Left lung (tissue), 14 donors: ENCODE measurements around the gene XIRP1. TPM values are rescaled to one million over a fixed set of nuclear protein-coding genes. Genes with fewer than 3 reads are reported as not detected.
A peak's percentile ranks its signal among the peaks of the same experiment; 100 is the strongest.

Source experiments
- ATAC-seq: fragments of 200-7000 bp; cut with Tn5 transposase; one replicate; pipeline ENCODE4 v1.9.1; 2020; ENCODE audit warnings: moderate library complexity
- DNase-seq, 4 donors: peaks; one replicate each; pipeline ENCODE4 v3.0.0-alpha.2; 2013 to 2020
- H3K27ac ChIP-seq, 2 donors: fragments of 200-600 bp; sonication (generic) in 1 of 2; one replicate each; pipeline versions ENCODE4 v1.5.0 to v1.8.0; 2020 to 2021
- H3K27me3 ChIP-seq, 2 donors: fragments of 200-600 bp; sonication (generic) in 1 of 2; one replicate each; pipeline versions ENCODE4 v1.5.0 to v1.8.0; 2020 to 2021
- H3K36me3 ChIP-seq, 2 donors: fragments of 200-600 bp; sonication (generic) in 1 of 2; one replicate each; pipeline versions ENCODE4 v1.5.0 to v1.8.0; 2020 to 2021
- H3K4me1 ChIP-seq, 2 donors: fragments of 200-600 bp; one replicate each; pipeline ENCODE4 v1.8.0; 2021
- H3K4me3 ChIP-seq, 2 donors: fragments of 200-600 bp; sonication (generic) in 1 of 2; one replicate each; pipeline versions ENCODE4 v1.5.0 to v1.8.0; 2020 to 2021; ENCODE audit warnings: mild to moderate bottlenecking in 1 of 2
- H3K9me3 ChIP-seq, 2 donors: fragments of 200-600 bp; sonication (generic) in 1 of 2; one replicate each; pipeline versions ENCODE4 v1.5.0 to v1.8.0; 2020 to 2021
- intact Hi-C, 2 donors: fragments of 100-400 bp; cut with DNase I; formaldehyde crosslinking; loops; one replicate each; pipeline versions ENCODE4 v1.11.2 to v1.14.2; 2022
- long read RNA-seq, 12 donors: library from polyadenylated mRNA in 2 of 12; unstranded in 2 of 12; transcript quantifications; one replicate each; pipeline ENCODE4 v2.0.0 and lab custom pipeline, GENCODE V29; 2019 to 2026
- polyA plus RNA-seq, 6 donors: library from polyadenylated mRNA; unstranded; fragments of 120-200 nt; gene quantifications; one replicate each; pipeline ENCODE4 v1.2.1, GENCODE V29; 2013; ENCODE audit not compliant: insufficient read length in 6 of 6
- total RNA-seq, 2 donors: library from RNA; stranded (reverse); fragmentation: NEBNext Ultra II Directional; extraction: Animal tissue kit (Norgen Biotek cat#: 25700); gene quantifications; one replicate each; pipeline ENCODE4 v1.2.1, GENCODE V29; 2021
- TF ChIP-seq, protein P1 (sequence below), 2 donors: fragments of 200-600 bp; sonication (generic) in 1 of 2; IDR thresholded peaks; one replicate each; pipeline versions ENCODE4 v1.5.0 to v1.8.0; 2021; ENCODE audit warnings: antibody characterized with exemption in 2 of 2
- donor health status: DM: no; HTN: yes; CAD: no.
- donor health status: DM: no; HTN: no; CAD: no.

XIRP1 gene, protein sequence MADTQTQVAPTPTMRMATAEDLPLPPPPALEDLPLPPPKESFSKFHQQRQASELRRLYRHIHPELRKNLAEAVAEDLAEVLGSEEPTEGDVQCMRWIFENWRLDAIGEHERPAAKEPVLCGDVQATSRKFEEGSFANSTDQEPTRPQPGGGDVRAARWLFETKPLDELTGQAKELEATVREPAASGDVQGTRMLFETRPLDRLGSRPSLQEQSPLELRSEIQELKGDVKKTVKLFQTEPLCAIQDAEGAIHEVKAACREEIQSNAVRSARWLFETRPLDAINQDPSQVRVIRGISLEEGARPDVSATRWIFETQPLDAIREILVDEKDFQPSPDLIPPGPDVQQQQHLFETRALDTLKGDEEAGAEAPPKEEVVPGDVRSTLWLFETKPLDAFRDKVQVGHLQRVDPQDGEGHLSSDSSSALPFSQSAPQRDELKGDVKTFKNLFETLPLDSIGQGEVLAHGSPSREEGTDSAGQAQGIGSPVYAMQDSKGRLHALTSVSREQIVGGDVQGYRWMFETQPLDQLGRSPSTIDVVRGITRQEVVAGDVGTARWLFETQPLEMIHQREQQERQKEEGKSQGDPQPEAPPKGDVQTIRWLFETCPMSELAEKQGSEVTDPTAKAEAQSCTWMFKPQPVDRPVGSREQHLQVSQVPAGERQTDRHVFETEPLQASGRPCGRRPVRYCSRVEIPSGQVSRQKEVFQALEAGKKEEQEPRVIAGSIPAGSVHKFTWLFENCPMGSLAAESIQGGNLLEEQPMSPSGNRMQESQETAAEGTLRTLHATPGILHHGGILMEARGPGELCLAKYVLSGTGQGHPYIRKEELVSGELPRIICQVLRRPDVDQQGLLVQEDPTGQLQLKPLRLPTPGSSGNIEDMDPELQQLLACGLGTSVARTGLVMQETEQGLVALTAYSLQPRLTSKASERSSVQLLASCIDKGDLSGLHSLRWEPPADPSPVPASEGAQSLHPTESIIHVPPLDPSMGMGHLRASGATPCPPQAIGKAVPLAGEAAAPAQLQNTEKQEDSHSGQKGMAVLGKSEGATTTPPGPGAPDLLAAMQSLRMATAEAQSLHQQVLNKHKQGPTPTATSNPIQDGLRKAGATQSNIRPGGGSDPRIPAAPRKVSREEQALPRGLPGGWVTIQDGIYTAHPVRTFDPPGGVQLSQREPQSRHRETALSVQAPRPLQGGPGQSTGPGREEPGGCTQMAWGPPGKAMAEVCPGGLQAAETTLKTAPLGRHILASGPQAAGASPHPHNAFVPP (N-terminal part only)
- total RNA-seq (under 1 TPM; 0.09 to 0.18 TPM), polyA plus RNA-seq (under 1 TPM; 0.03 to 0.14 (median 0.06) TPM)
- long read RNA-seq, donor 1, result 0 reads
- long read RNA-seq, donor 2, result 0 reads
- long read RNA-seq, donor 3, result 0 reads
- long read RNA-seq, donor 4, result 0 reads
- long read RNA-seq, donor 5, result 0 reads
- long read RNA-seq, donor 6, result 0 reads
- long read RNA-seq, donor 7, result 0 reads
- long read RNA-seq, donor 8, result 0 reads
- long read RNA-seq, donor 9, result 0 reads
- long read RNA-seq, donor 10, result 0 reads
- long read RNA-seq, donor 11, result 0 reads
- long read RNA-seq, donor 12, result 0 reads

DNA sequence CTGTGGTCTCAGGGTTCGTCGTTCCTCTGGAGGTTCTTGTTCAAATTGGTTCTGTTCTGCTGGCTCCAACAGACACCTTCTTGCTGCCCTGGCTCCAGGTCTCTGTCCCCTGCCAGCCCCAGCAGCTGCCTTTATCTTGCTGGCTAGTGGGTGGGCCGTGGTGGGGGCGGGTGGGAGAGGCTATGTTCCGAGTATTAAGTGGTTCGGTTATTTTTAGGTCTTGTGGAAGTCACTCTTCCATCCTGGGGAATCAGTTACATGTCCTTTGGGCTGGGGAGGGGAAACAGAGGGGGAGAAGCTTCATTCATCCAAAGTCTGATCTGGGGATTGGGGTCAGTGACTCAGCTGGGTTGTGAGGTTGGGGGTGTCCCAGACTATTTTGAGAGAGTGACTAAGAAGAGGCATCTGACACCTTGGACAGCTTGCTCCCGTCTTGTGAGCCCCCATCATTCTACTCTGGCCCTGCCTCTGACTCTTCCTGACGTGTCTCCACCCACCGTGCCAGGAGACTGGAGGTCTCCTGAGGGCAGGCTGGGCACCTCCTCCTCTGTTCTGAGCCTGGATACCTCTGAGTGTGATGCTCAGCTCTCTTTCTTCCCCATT is at the start of gene XIRP1:
Gene XIRP1, minus strand, starts transcription at position 106 of the 603 bp plus-strand sequence. CDS start 3,150 bp downstream, outside the sequence.
- no peak within 1 kb of the TSS for H3K4me3 ChIP-seq
- DNase-seq, result no peak
- H3K9me3 ChIP-seq, result no peaks in the 10 kb centered on the region
- no peak for ATAC-seq
- H3K27me3 ChIP-seq, result peaks cover 0 to 8% of the 10 kb centered on the region in 2 donors
- peaks cover 0 to 13% of the 10 kb centered on the region in 2 donors for H3K4me1 ChIP-seq
- H3K27ac ChIP-seq, result no peak within 1 kb of the TSS
- no peaks in the 10 kb centered on the region for H3K36me3 ChIP-seq
- TF ChIP-seq, protein P1, sequence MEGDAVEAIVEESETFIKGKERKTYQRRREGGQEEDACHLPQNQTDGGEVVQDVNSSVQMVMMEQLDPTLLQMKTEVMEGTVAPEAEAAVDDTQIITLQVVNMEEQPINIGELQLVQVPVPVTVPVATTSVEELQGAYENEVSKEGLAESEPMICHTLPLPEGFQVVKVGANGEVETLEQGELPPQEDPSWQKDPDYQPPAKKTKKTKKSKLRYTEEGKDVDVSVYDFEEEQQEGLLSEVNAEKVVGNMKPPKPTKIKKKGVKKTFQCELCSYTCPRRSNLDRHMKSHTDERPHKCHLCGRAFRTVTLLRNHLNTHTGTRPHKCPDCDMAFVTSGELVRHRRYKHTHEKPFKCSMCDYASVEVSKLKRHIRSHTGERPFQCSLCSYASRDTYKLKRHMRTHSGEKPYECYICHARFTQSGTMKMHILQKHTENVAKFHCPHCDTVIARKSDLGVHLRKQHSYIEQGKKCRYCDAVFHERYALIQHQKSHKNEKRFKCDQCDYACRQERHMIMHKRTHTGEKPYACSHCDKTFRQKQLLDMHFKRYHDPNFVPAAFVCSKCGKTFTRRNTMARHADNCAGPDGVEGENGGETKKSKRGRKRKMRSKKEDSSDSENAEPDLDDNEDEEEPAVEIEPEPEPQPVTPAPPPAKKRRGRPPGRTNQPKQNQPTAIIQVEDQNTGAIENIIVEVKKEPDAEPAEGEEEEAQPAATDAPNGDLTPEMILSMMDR (IDR thresholded peaks at IDR 0.05), result no peak
- intact Hi-C loops, result loop anchor here in 1 of 2 donors (5.0 kb wide), 1 partner anchor 95 kb away; no protein-coding TSS in a partner anchor

DNA sequence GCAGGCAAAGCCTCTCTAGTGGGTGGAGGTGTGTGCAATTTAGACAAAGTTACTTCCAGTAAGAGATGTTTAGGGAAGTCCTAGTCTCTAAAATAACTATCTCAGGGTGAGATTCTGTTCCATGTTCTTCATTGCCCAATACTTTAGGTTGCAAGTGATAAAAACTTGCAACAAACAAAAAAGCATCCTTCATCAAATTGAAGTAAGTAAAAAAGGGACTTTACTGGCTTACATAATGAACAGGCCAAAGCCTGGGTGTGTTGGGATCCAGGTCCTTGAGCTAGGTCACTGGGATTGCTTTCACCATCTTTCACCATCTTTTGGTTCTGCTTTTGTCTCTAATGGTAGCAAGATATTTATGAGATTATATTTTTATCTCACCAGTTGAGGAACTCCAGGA is 49.2 kb upstream of the XIRP1 start:
- ATAC-seq, result no peak
- H3K36me3 ChIP-seq, result no peaks in the 10 kb centered on the region
- DNase-seq, result no peak
- TF ChIP-seq, protein P1 (IDR thresholded peaks at IDR 0.05), result no peak
- H3K4me3 ChIP-seq, result no peak overlapping the region
- peaks cover 0 to 11% of the 10 kb centered on the region in 2 donors for H3K4me1 ChIP-seq
- peak overlapping the region in 1 of 2 donors; percentile 45 for H3K27ac ChIP-seq
- H3K27me3 ChIP-seq, result no peaks in the 10 kb centered on the region
- H3K9me3 ChIP-seq, result no peaks in the 10 kb centered on the region
- intact Hi-C loops, result no loop called here

DNA sequence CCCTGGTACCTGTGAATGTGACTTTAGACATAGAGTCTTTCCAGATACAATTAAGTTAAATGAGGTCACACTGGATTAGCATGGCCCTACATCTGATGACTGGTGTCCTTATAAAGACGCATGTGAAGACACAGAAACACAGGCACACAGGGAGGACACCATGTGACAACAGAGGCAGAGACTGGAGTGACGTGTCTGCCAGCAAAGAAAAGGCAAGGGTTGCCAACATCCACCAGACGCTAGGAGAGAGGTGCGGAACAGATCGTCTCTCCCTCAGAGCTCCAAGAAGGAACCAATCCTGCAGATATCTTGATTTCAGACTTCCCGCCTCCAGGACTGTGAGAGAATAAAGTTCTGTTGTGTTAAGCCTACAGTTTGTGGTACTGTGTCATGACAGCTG is 44.6 kb upstream of the XIRP1 start:
- ATAC-seq, result no peak
- TF ChIP-seq, protein P1 (IDR thresholded peaks at IDR 0.05), result no peak

DNA sequence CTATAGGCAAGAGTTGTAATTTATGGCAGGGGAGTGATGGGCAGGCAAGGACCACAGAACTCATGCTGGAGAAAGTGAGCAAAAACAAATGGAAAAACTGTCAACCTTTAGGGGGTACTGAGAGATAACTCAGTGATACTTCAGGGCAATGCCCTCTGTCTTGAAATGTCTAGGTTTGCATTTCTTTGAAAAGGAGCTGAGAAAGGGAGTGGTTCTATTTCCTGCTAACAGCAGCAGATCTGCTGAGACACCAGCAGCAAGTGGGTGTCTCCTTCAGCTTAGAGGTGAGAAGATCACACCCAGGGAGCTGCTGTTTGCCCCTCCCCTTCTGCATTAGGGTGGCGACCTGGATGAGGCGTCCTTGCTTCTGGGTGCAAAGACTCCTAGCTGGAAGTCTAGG is 42.3 kb upstream of the XIRP1 start:
- Histone ChIP-seq H3K9me3 (no peaks in the 10 kb centered on the region), H3K27ac (no peak overlapping the region), H3K27me3 (peaks cover 0 to 17% of the 10 kb centered on the region in 2 donors), H3K4me1 (no peaks in the 10 kb centered on the region), H3K36me3 (no peaks in the 10 kb centered on the region), H3K4me3 (no peak overlapping the region)
- intact Hi-C loops, result no loop called here
- no peak for ATAC-seq
- TF ChIP-seq, protein P1 (IDR thresholded peaks at IDR 0.05), result no peak
- no peak for DNase-seq

More for the DNA sequence above, 44.6 kb upstream of the XIRP1 start:
- Histone ChIP-seq H3K4me3 (no peak overlapping the region), H3K36me3 (no peaks in the 10 kb centered on the region), H3K27me3 (peaks cover 0 to 17% of the 10 kb centered on the region in 2 donors), H3K9me3 (no peaks in the 10 kb centered on the region), H3K4me1 (peaks cover 0 to 10% of the 10 kb centered on the region in 2 donors), H3K27ac (no peak overlapping the region)
- intact Hi-C loops, result no loop called here
- DNase-seq, result no peak
